GM12878 (cell line): ENCODE data around the gene ARMC9. TPM values are rescaled to one million over a fixed set of nuclear protein-coding genes. Genes with fewer than 3 reads are reported as not detected.

Source experiments
- ATAC-seq: fragments of 200-7000 bp; cut with Tn5 transposase; 3 replicates; pipeline ENCODE4 v1.9.1; 2020; ENCODE audit warnings: mild to moderate bottlenecking, moderate library complexity
- BruUV-seq: library from RNA; stranded (reverse); fragments of 400-500 nt; replicated peaks from 2 replicates; lab custom pipeline; 2021; lab: Mats Ljungman, UMichigan
- CTCF ChIA-PET: fragments of 300-600 bp; sonication (Branson Sonifier 250); formaldehyde crosslinking; extraction: SDS; loops from one replicate; lab custom pipeline; 2021; ENCODE audit warnings: inconsistent platforms; lab: Yijun Ruan, JAX
- POLR2A ChIA-PET: fragments of 350-600 bp; formaldehyde crosslinking; extraction: SDS; loops from one replicate; lab custom pipeline; 2021; ENCODE audit warnings: inconsistent platforms; lab: Charles Lee
- RAD21 ChIA-PET: fragments of 300-600 bp; sonication (Branson Sonifier 250); formaldehyde crosslinking; loops from one replicate; lab custom pipeline; 2023; ENCODE audit warnings: antibody characterized with exemption; ENCODE audit not compliant: unreplicated experiment; lab: Charles Lee
- SMC1A ChIA-PET: fragments of 300-600 bp; sonication (Branson Sonifier 250); formaldehyde crosslinking; loops from one replicate; lab custom pipeline; 2023; ENCODE audit not compliant: unreplicated experiment, uncharacterized antibody; lab: Charles Lee
- DNase-seq: peaks from one replicate; pipeline ENCODE4 v3.0.0-alpha.2; 2011; ENCODE audit warnings: low read depth, low spot score
- FAIRE-seq: peaks from 3 replicates; lab custom pipeline; 2011; peaks lifted over from hg19 to GRCh38; lab: Jason Lieb, UNC
- H2AFZ ChIP-seq: 2 replicates; pipeline ENCODE4 v1.6.0; 2011; ENCODE audit warnings: low read depth, low read length, control low read depth; ENCODE audit not compliant: control insufficient read depth
- H3K27ac ChIP-seq: 2 replicates; pipeline ENCODE4 v1.5.1; 2011; ENCODE audit warnings: control low read depth; ENCODE audit not compliant: control insufficient read depth, insufficient read depth
- H3K27me3 ChIP-seq, 2 experiments: replicated peaks in 1 of 2; 2 replicates each; pipeline versions ENCODE4 v1.6.0 to v1.6.1; 2011; ENCODE audit warnings: low read length in 1 of 2; ENCODE audit not compliant: control insufficient read depth in 2 of 2, insufficient read depth in 2 of 2
- H3K36me3 ChIP-seq, 2 experiments: 2 replicates each; pipeline ENCODE4 v1.5.1; 2011; ENCODE audit warnings: low read length in 1 of 2; ENCODE audit not compliant: control insufficient read depth in 2 of 2, insufficient read depth in 2 of 2
- H3K4me1 ChIP-seq: 2 replicates; pipeline ENCODE4 v1.6.1; 2011; ENCODE audit warnings: mild to moderate bottlenecking, low read length, moderate library complexity, mixed read lengths; ENCODE audit not compliant: control insufficient read depth, insufficient read depth
- H3K4me2 ChIP-seq: 2 replicates; pipeline ENCODE4 v1.6.0; 2011; ENCODE audit warnings: control low read depth; ENCODE audit not compliant: control insufficient read depth, insufficient read depth
- H3K4me3 ChIP-seq: fragments of 200-600 bp; sonication (generic); 2 replicates; pipeline ENCODE4 v1.5.1; 2016
- H3K79me2 ChIP-seq: 2 replicates; pipeline ENCODE4 v1.6.0; 2011; ENCODE audit warnings: low read length; ENCODE audit not compliant: control insufficient read depth, insufficient read depth
- H3K9ac ChIP-seq: 2 replicates; pipeline ENCODE4 v1.8.0; 2011; ENCODE audit warnings: low read length, control low read depth, mixed read lengths; ENCODE audit not compliant: control insufficient read depth, insufficient read depth
- H3K9me3 ChIP-seq: replicated peaks from 3 replicates; pipeline ENCODE4 v1.5.1; 2011; ENCODE audit warnings: mild to moderate bottlenecking, low read length; ENCODE audit not compliant: control insufficient read depth, insufficient read depth
- H4K20me1 ChIP-seq: 2 replicates; pipeline ENCODE4 v1.6.0; 2011; ENCODE audit not compliant: control insufficient read depth, insufficient read depth
- ETV6 ChIP-seq, 2 experiments: fragments of 450-650 bp in 1 of 2; IDR thresholded peaks in 1 of 2; conservative IDR thresholded peaks in 1 of 2; 2 replicates each; pipeline ENCODE4 v1.6.1; 2014; ENCODE audit warnings: antibody characterized with exemption in 1 of 2, borderline replicate concordance in 1 of 2, low read depth in 1 of 2, mild to moderate bottlenecking in 1 of 2, moderate library complexity in 1 of 2
- RUNX3 ChIP-seq: IDR thresholded peaks from 2 replicates; pipeline ENCODE4 v1.6.1; 2012; ENCODE audit warnings: low read length, inconsistent platforms
- SPI1 ChIP-seq: IDR thresholded peaks from 2 replicates; pipeline ENCODE4 v1.6.1; 2011; ENCODE audit warnings: low read depth, mild to moderate bottlenecking, low read length, moderate library complexity, borderline replicate concordance; ENCODE audit not compliant: insufficient read depth
- STAT3 ChIP-seq: IDR thresholded peaks from 2 replicates; pipeline ENCODE4 v1.6.1; 2011; ENCODE audit warnings: low read depth, low read length, improper control_type of control experiment
- WGBS: methylation state at CpG from one replicate; pipeline ENCODE4 v1.1.6; 2016; ENCODE audit warnings: low lambda C conversion rate; ENCODE audit not compliant: insufficient replicate concordance, insufficient coverage; ENCODE audit errors: missing lambda C conversion rate; 5-methylcytosine and 5-hydroxymethylcytosine counted together
- in situ Hi-C: fragments of 300-500 bp; cut with MboI; formaldehyde crosslinking; loops from 9 replicates; pipeline ENCODE4 v1.14.3; 2018; ENCODE audit warnings: mixed read lengths
- intact Hi-C: fragments of 100-400 bp; cut with micrococcal nuclease; formaldehyde crosslinking; loops from one replicate; pipeline ENCODE4 v1.14.2; 2022; ENCODE audit not compliant: unreplicated experiment
- polyA plus RNA-seq, 11 experiments: library from polyadenylated mRNA; depleted of rRNA in 4 of 11; unstranded in 6 of 11; stranded (reverse) in 5 of 11; fragments of >200 nt; fragmentation: Nextera tagmentation in 4 of 11; fragmentation: Illumina TruSeq in 1 of 11; extraction: Ambion mirVana in 4 of 11; extraction: Trizol in 1 of 11; gene quantifications; 1 replicate in 1 of 11; 2 replicates in 10 of 11; pipeline versions ENCODE4 v1.2.1 to v1.2.3, GENCODE V29; 2011 to 2016; ENCODE audit warnings: inconsistent platforms in 2 of 11, missing spikeins in 2 of 11, low read depth in 1 of 11
- total RNA-seq, 4 experiments: library from RNA; depleted of rRNA in 3 of 4; stranded (reverse); fragments of >200 nt in 3 of 4; fragmentation: Illumina TruSeq in 1 of 4; extraction: Trizol in 1 of 4; gene quantifications; 2 replicates each; pipeline versions ENCODE4 v1.2.1 to v1.2.3, GENCODE V29; 2013 to 2021
- TF ChIP-seq, protein P1 (sequence below): fragments of 450-650 bp; IDR thresholded peaks from 2 replicates; pipeline ENCODE4 v1.6.1; 2016; ENCODE audit warnings: mild to moderate bottlenecking

ARMC9 gene
- total and polyA plus RNA-seq, 10 of the 15 experiments (the other 5 are each of a cell fraction or from before 2014, with no cell fraction given) = 3.8 to 21.8 (median 10.4) TPM

DNA sequence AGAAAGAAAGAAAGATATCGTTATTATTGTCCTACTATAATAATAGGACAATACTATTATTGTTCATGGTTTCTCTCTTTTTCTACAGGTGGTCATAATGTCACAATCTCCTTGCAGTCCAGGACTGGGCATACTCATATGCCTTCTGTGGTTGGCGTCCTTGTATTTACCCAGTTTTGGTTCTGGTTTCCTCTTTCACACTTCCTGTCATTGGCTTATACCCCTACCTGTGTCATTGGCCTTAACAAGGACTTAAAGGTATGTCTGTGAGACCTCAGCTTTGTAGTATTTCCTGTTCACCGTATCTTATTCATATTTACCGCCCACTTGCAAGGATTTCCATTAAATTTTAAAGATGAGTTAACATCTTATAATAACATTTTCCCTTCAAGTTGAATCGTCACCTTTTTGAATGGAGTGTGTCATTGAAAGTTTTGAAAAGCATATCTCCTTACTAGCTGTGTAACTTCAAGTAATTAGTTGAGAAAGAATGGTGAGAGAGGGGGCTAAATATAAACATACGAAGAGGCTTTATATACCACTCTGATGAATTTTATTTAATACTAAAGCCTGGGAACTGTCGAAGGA, 37.1 kb upstream of the ARMC9 start:
- no peak overlapping the region for H3K9ac ChIP-seq
- H3K4me1 ChIP-seq = peaks cover 8% of the 10 kb centered on the region; the same call in 1 of the 2 replicates
- H2AFZ ChIP-seq = no peak overlapping the region
- ChIA-PET POLR2A (no interaction called here), RAD21 (interaction anchor here (1.2 kb wide), 1 partner anchor 13 kb away, joined by 4 read pairs; no protein-coding TSS in a partner anchor), CTCF (interaction anchor here (1.1 to 1.4 kb wide), 3 partner anchors 9 to 35 kb away, joined by 3 to 4 read pairs (median 3); no protein-coding TSS in a partner anchor), SMC1A (interaction anchor here (1.3 kb wide), 1 partner anchor 19 kb away, joined by 3 read pairs; no protein-coding TSS in a partner anchor)
- H3K27me3 ChIP-seq = no peaks in the 10 kb centered on the region
- H3K4me3 ChIP-seq = no peak overlapping the region
- H3K36me3 ChIP-seq = peaks cover 6 to 14% of the 10 kb centered on the region in 2 experiments
- in situ Hi-C loops = no loop called here
- H3K27ac ChIP-seq = 0 out of 2 replicates have a peak overlapping the region, but pooled peaks have one; percentile 18
- no peaks in the 10 kb centered on the region for H4K20me1 ChIP-seq
- DNase-seq (no peak), FAIRE-seq (peak; percentile 65), ATAC-seq (peak; percentile 90)
- no peaks in the 10 kb centered on the region for H3K79me2 ChIP-seq
- TF ChIP-seq SPI1 = peak; percentile 52; the same call in 1 of the 2 replicates
- 0 out of 4 replicates have a peak, but pooled peaks of 1 of the 2 experiments have one; percentile 28 for TF ChIP-seq ETV6 (conservative IDR thresholded peaks at IDR 0.05 in 1 of 2, IDR thresholded peaks at IDR 0.05 in 1 of 2; ENCODE audit: borderline replicate concordance in 1 of 2, low read depth in 1 of 2)
- TF ChIP-seq, protein P1, sequence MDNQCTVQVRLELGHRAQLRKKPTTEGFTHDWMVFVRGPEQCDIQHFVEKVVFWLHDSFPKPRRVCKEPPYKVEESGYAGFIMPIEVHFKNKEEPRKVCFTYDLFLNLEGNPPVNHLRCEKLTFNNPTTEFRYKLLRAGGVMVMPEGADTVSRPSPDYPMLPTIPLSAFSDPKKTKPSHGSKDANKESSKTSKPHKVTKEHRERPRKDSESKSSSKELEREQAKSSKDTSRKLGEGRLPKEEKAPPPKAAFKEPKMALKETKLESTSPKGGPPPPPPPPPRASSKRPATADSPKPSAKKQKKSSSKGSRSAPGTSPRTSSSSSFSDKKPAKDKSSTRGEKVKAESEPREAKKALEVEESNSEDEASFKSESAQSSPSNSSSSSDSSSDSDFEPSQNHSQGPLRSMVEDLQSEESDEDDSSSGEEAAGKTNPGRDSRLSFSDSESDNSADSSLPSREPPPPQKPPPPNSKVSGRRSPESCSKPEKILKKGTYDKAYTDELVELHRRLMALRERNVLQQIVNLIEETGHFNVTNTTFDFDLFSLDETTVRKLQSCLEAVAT = 0 out of 2 replicates have a peak, but pooled peaks have one; percentile 34
- TF ChIP-seq RUNX3 = peak; percentile 40; the same call in 1 of the 2 replicates
- no peak for TF ChIP-seq STAT3
- 0 out of 2 replicates have a peak overlapping the region, but pooled peaks have one; percentile 3 for H3K4me2 ChIP-seq
- no TSS peak for BruUV-seq
- intact Hi-C loops = no loop called here
- 77% methylated on average over 7 of the region's 7 CpGs for WGBS
- H3K9me3 ChIP-seq = no peaks in the 10 kb centered on the region
